HG03520 (cell line): ENCODE measurements around the gene GSTM3.

Experiments used
- ATAC-seq: cut with Tn5 transposase; IDR thresholded peaks from one replicate; pipeline ENCODE4 v1.9.1; 2021; ENCODE audit warnings: mild to moderate bottlenecking, moderate library complexity; ENCODE audit not compliant: unreplicated experiment

GSTM3 gene

GRCh38 chr1:109740615-109741373 is at the start of gene GSTM3:
GSTM3 (minus strand) TSS chr1:109741038; CDS start chr1:109740287, 751 bp downstream.
- no peak for ATAC-seq

DNA sequence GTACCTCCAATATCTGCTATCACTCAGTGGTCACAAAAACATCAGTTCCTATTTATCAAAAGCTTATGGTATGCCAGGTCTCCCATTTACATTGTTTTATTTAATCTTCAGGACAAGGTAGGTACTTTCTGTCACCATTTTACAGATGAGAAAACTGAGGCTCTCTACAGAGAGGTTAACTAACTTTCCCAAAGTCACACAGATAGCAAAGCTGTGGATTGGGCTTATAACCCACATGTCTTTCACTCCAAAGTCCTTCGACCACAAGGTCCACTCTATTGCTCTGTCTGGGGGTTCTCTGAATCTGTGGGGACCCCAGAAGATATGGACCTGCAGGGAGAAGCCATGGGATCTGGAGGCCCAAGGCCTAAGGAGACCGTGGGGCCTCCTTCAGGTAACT is 49.5 kb upstream of the GSTM3 start:
- no peak for ATAC-seq

GRCh38 chr1:109789551-109790180 is 48.8 kb upstream of the GSTM3 start:
- ATAC-seq = no peak

DNA sequence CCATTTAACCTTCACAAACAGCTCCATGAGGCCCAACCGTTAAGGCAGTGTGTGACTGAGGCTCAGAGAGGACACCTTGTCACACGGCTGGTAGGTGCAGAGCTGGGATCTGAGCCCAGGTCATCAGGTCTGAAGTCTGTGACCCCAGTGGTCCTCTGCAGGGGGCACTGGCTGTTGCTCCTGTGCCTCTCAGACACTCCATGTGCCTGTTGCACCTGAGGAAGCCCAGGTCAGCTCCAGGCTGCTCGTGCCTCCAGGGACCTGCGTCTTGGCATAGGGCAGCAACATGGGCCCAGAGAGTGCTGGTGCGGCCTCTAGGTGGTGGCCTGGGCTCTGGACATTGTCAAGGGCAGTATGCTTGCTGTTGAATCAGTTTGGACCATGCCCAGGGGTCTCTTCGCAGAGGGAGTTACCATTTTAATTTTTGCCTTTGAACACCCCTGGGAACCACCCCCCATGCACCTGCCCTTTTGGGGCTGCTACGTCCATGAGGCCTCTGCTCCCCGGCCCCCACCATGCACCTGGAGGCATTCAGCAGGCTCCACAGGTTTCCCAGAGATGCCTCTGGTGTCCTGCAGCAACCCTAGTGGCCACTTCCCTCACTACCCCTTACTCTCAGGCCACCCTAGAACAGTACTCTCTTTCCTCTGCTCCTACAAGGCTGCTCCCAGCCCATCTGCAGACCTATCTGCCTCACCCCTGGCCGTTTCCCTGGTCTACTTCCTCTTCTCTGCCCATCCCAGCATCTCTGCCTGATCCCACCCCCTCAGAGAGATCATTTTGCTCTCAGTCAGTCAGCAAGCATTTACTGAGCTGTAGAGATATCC is 48.1 kb upstream of the GSTM3 start:
- ATAC-seq = no peak

DNA sequence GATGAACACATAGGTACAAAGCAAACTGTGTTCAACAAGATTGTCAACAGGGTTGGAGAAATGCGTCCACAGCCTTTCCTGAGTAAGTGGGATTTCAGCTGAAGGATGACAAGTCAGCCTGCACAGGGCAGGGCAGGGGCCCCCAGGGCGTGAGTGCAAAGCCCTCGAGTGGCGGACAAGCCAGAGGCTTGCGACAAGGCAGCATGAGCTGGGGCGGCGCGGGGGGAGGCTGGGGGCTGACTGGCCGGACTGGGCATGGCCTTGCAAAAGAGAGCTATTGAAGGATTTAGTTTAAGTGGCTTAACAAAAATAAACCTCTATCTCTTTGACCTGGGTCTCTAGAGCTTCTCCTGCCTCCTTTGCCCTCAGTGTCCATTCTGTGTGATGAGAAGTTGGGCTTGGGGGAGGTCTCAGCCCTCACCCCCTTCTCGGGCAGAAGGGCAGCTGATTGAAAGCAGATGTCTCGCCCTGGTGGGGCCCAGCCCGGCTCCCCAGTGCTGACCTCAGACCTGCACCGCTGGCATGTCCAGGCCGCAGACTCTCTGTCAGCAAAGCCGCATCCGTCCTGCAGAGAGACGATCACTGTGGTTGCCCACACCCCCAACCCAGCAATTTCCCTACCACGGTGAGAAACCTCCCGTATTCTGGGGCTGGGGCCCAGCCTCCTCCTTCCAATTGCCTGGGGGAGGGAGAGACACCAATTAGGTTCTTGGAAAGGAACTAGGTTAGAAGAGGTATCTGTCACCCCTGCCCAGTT is 47.2 kb upstream of the GSTM3 start:
- no peak for ATAC-seq

DNA sequence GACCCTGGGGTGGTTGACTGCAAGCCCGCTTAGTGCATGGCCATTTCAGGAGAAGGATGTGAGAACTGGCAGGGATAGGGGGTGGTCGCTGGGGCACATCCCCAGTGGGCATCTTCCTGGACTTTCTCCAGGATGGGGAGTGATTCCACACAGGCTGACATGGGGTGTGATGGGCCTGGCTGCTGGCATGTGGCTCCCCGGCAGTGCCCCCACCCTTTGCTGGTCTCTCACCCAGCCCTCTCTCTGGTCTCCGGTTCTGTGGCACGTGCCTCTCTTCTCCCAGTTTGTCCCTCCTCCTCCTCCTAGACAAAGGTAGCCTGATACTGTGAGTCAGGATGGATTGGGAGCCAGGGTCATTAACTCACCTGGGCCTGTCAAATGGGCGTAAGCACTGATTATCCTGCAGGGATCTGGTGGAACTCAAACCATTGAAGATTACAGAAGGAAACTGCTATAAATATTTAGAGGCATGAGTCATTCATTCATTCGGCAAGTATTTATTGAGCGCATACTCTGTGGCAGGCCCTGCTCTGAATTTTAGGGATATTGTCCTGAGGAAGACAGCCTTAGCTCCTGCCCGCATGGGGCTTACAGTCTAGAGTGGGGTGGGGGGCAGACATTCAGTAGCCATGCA is 46.5 kb upstream of the GSTM3 start:
- no peak for ATAC-seq

GRCh38 chr1:109786531-109787021 is 45.7 kb upstream of the GSTM3 start:
- ATAC-seq = no peak

DNA sequence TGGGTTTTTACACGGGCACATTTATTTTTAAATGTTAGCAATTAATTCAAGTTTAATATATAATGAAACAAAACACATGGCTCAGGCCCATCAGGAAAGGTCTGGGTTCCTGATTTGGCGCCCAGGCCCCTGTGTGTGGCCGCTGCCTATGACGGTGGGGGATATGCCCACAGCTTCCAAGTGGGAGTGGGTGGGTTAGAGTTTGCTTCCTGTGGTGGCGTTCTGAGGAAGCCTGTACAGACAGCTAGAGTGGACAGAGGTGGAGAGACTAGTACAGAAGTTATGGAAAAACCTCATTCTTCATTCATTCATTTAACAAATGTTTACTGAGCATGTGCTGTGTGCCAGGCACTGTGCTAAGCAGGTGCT is 45.3 kb upstream of the GSTM3 start:
- no peak for ATAC-seq

GRCh38 chr1:109785446-109786111 is 44.7 kb upstream of the GSTM3 start:
- no peak for ATAC-seq

GRCh38 chr1:109784551-109785252 is 43.9 kb upstream of the GSTM3 start:
- no peak for ATAC-seq

- no peak for ATAC-seq
These were observed 42.6 kb upstream of the GSTM3 start for GRCh38 chr1:109783436-109783835.

- no peak for ATAC-seq
These were observed 42.1 kb upstream of the GSTM3 start for GRCh38 chr1:109782927-109783326.

DNA sequence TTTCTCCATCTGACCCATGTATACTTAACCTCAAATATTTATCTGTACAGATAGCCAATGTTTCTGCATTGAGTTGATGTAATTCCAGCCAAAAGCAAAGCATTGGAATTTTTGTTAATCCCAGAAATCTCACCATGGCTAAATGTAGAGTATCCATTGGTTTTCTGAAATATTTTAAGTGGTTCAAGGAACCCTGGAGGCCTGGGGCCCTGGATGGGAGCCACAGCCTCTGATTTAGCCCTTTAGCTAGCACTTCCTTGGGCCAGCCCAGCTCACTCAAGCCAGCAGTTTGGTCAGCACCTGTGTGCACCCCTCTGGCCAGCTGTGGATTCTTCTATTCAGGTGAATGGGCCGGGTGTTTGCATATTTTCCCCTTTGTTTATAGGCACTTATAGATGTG is 41.7 kb upstream of the GSTM3 start:
- no peak for ATAC-seq

- ATAC-seq = no peak
These were observed 41.0 kb upstream of the GSTM3 start for GRCh38 chr1:109781806-109782205.

DNA sequence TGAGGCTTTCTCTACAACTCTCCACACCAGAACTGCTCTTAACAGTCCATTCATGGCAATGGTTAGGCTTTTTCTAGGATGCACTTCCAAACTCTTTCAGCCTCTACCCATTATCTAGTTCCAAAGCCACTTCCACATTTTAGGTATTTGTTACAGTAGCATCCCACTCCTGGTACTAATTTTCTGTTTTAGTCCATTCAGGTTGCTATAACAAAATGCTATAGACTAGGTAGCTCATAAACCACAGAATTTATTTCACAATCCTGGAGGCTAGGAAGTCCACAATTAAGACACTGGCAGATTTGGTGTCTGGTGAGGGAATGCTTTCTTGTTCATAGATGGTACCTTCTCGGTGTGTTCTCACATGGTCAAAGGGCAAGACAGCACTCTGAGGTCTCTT is 40.1 kb upstream of the GSTM3 start:
- no peak for ATAC-seq

- ATAC-seq = no peak
These were observed 37.3 kb upstream of the GSTM3 start for GRCh38 chr1:109777980-109778625.

DNA sequence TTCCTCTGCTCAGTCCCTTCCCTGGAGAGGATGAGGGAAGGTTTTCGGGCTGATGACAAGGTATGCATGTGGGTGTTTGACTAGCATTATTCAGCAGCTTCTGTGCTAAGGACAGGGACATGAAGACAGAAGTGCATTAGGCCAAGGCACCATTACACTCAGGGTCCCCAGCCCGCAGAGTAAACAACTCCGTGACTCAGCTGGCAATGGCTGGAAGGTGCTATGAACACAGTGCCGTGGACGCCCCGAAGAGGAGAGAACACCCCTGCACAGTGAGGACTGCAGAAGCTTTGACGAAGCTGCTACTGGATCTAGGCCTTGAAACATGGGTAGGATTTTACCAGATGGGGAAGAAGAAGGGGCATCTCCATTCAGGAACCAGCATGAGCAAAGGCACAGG is 36.6 kb upstream of the GSTM3 start:
- ATAC-seq = no peak

- no peak for ATAC-seq
These were observed 36.1 kb upstream of the GSTM3 start for GRCh38 chr1:109776911-109777310.
